ENCODE measurements around the gene LYPD4. TPM values are rescaled to one million over a fixed set of nuclear protein-coding genes. Genes with fewer than 3 reads are reported as not detected.

Gene LYPD4
- total RNA-seq, 4 donors from 2014 or later = not detected

DNA sequence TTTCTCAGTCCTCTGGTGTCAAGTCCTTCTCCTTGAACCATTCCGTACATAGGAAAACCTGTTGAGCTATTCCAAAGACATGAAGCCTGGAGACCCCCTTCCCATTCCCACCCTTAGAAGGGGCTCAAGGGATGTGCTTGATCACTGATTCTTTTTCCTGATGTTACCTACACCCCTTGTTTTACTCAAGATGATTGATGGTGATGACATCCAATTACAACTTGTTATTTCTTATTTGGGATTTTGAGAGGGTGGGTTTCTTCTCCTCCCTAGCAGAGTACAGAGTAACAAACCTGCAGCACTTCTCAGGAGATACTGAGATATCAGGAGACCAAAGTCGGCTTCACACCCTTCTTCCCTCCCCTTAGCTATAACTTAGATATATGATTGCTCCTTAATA, 8.9 kb upstream of the LYPD4 start:
- intact Hi-C loops (cut with DNase I) = no loop called here
- H3K27me3 ChIP-seq = no peaks in the 10 kb centered on the region
- H3K4me3 ChIP-seq (replicated peaks in 1 of 3) = no peak overlapping the region
- WGBS, 2 donors = 48 to 65% methylated on average over 2 of the region's 2 CpGs
- no peaks in the 10 kb centered on the region for H3K4me1 ChIP-seq
- TF ChIP-seq POLR2A (IDR thresholded peaks at IDR 0.05) (no peak), CTCF (IDR thresholded peaks at IDR 0.05) (no peak)
- no peak overlapping the region for H3K27ac ChIP-seq
- H3K9me3 ChIP-seq = no peaks in the 10 kb centered on the region
- H3K36me3 ChIP-seq = no peaks in the 10 kb centered on the region
- no peak for DNase-seq

GRCh38 chr19:41851456-41851855, 7.0 kb upstream of the LYPD4 start:
- intact Hi-C loops (cut with DNase I) = no loop called here
- WGBS, 2 donors = 27 to 31% methylated on average over 4 of the region's 4 CpGs
- H3K36me3 ChIP-seq = no peaks in the 10 kb centered on the region
- H3K9me3 ChIP-seq = no peaks in the 10 kb centered on the region
- no peak for TF ChIP-seq CTCF (IDR thresholded peaks at IDR 0.05)
- no peak for TF ChIP-seq POLR2A (IDR thresholded peaks at IDR 0.05)
- no peak for DNase-seq
- no peak overlapping the region for H3K27ac ChIP-seq
- H3K27me3 ChIP-seq = no peaks in the 10 kb centered on the region
- H3K4me1 ChIP-seq = no peaks in the 10 kb centered on the region
- no peak overlapping the region for H3K4me3 ChIP-seq (replicated peaks in 1 of 3)

- Histone ChIP-seq H3K4me1 (no peaks in the 10 kb centered on the region), H3K27ac (no peak overlapping the region), H3K4me3 (replicated peaks in 1 of 3) (no peak overlapping the region), H3K27me3 (no peaks in the 10 kb centered on the region), H3K9me3 (no peaks in the 10 kb centered on the region), H3K36me3 (no peaks in the 10 kb centered on the region)
- intact Hi-C loops (cut with DNase I) = no loop called here
- TF ChIP-seq POLR2A (IDR thresholded peaks at IDR 0.05) (no peak), CTCF (IDR thresholded peaks at IDR 0.05) (no peak)
- WGBS, 2 donors = 63 to 79% methylated on average over 5 of the region's 5 CpGs
- DNase-seq = no peak
Measured at GRCh38 chr19:41850381-41850780, 5.9 kb upstream of the LYPD4 start.

GRCh38 chr19:41849067-41849466, 4.6 kb upstream of the LYPD4 start:
- DNase-seq = no peak
- H3K4me3 ChIP-seq (replicated peaks in 1 of 3) = no peak overlapping the region
- no peaks in the 10 kb centered on the region for H3K27me3 ChIP-seq
- H3K9me3 ChIP-seq = no peaks in the 10 kb centered on the region
- intact Hi-C loops (cut with DNase I) = no loop called here
- H3K27ac ChIP-seq = no peak overlapping the region
- H3K4me1 ChIP-seq = no peaks in the 10 kb centered on the region
- WGBS, 2 donors = 77 to 83% methylated on average over 2 of the region's 2 CpGs
- no peaks in the 10 kb centered on the region for H3K36me3 ChIP-seq
- TF ChIP-seq CTCF (IDR thresholded peaks at IDR 0.05) (no peak), POLR2A (IDR thresholded peaks at IDR 0.05) (no peak)

DNA sequence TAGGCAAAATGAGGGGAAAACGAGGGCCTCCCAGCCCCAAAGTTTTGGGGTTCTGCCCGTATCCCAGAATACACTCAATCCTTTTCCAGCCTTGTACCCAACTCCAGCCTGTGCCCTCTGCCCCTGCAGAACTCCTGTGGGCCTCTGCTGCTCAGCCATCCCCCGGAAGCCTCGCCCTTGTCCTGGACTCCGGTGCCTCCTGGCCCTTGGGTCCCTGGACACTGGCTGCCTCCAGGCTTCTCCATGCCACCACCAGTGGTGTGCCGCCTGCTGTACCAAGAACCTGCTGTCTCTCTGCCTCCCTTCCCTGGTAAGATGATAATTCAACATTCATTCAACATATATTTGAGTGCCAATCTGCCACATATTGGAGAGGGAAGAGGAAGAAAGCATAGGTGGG, 4.2 kb upstream of the LYPD4 start:
- Histone ChIP-seq H3K27me3 (no peaks in the 10 kb centered on the region), H3K9me3 (no peaks in the 10 kb centered on the region), H3K27ac (no peak overlapping the region), H3K4me1 (no peaks in the 10 kb centered on the region), H3K4me3 (replicated peaks in 1 of 3) (no peak overlapping the region), H3K36me3 (no peaks in the 10 kb centered on the region)
- DNase-seq = no peak
- 85 to 89% methylated on average over 6 of the region's 6 CpGs for WGBS, 2 donors
- intact Hi-C loops (cut with DNase I) = no loop called here
- TF ChIP-seq POLR2A (IDR thresholded peaks at IDR 0.05) (no peak), CTCF (IDR thresholded peaks at IDR 0.05) (no peak)

Data from thyroid gland (tissue), 4 donors.